Measurements from ENCODE around the gene AQP3.

DNA sequence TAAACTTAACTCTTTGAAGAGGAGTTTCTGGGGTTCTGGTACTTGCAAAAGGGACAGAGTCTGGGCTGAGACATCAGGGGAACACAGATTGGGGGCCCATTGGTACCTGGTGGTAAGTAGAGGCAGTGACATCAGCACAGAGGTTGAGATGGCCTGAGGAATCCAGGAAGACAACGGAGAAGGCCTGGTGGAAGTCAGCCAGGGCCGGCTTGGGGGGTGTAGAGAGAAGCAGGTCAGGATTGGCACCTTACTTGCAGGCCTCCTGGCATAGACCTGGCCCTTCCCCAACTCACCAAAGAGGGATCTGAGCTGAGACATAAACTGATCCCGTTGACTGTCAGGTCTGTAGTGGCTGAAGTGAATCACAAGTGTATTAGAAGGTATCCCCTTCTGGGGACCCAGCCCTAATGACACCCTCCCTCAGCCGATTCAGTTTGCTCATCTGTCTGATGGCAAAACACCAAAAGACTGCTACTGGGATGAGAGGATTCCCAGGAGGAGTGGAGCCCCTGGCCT lies 20.9 kb upstream of the AQP3 start:
- TF ChIP-seq, protein P1, sequence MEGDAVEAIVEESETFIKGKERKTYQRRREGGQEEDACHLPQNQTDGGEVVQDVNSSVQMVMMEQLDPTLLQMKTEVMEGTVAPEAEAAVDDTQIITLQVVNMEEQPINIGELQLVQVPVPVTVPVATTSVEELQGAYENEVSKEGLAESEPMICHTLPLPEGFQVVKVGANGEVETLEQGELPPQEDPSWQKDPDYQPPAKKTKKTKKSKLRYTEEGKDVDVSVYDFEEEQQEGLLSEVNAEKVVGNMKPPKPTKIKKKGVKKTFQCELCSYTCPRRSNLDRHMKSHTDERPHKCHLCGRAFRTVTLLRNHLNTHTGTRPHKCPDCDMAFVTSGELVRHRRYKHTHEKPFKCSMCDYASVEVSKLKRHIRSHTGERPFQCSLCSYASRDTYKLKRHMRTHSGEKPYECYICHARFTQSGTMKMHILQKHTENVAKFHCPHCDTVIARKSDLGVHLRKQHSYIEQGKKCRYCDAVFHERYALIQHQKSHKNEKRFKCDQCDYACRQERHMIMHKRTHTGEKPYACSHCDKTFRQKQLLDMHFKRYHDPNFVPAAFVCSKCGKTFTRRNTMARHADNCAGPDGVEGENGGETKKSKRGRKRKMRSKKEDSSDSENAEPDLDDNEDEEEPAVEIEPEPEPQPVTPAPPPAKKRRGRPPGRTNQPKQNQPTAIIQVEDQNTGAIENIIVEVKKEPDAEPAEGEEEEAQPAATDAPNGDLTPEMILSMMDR (IDR thresholded peaks at IDR 0.05 in 4 of 5, conservative IDR thresholded peaks at IDR 0.05 in 1 of 5): no peak
- TF ChIP-seq POLR2A (IDR thresholded peaks at IDR 0.05): no peak

Data from gastrocnemius medialis (tissue), 4 donors.